Colonic mucosa (tissue), 4 donors: ENCODE results near the gene MSMO1. TPM values are rescaled to one million over a fixed set of nuclear protein-coding genes. Genes with fewer than 3 reads are reported as not detected.

Experiments used
- DNase-seq: peaks from one replicate; pipeline ENCODE4 v3.0.0-alpha.2; 2020
- H3K27ac ChIP-seq: fragments of 200-600 bp; one replicate; pipeline ENCODE4 v1.8.0; 2021
- H3K27me3 ChIP-seq: fragments of 200-600 bp; one replicate; pipeline ENCODE4 v1.8.0; 2021
- H3K36me3 ChIP-seq: fragments of 200-600 bp; one replicate; pipeline ENCODE4 v1.8.0; 2021
- H3K4me1 ChIP-seq: fragments of 200-600 bp; one replicate; pipeline ENCODE4 v1.8.0; 2021; ENCODE audit warnings: mild to moderate bottlenecking
- H3K4me3 ChIP-seq: fragments of 200-600 bp; one replicate; pipeline ENCODE4 v1.8.0; 2021
- H3K9ac ChIP-seq, 2 donors: one replicate each; pipeline ENCODE4 v1.7.0; 2013; ENCODE audit warnings: control low read depth in 2 of 2, low read depth in 2 of 2, low read length in 2 of 2
- H3K9me3 ChIP-seq: fragments of 200-600 bp; one replicate; pipeline ENCODE4 v1.8.0; 2021
- intact Hi-C: fragments of 100-400 bp; cut with DNase I; formaldehyde crosslinking; loops from one replicate; pipeline ENCODE4 v1.14.1; 2022
- microRNA-seq: library from miRNA; unstranded; fragments of <30 nt; microRNA quantifications from one replicate; pipeline ENCODE4, GENCODE V29; 2019
- total RNA-seq, 2 donors: library from RNA; stranded (reverse); fragmentation: NEBNext Ultra II Directional in 1 of 2; extraction: Animal tissue kit (Norgen Biotek cat#: 25700) in 1 of 2; gene quantifications; one replicate each; pipeline ENCODE4 v1.2.1, GENCODE V29; 2021
- TF ChIP-seq, protein P1 (sequence below): fragments of 200-600 bp; IDR thresholded peaks from one replicate; pipeline ENCODE4 v1.8.0; 2022; ENCODE audit warnings: antibody characterized with exemption, mild to moderate bottlenecking
- donor health status: healthy.
- donor health status: DM: no; HTN: no; CAD: no.
- donor health status: DM: no; HTN: no; CAD: no.

The MSMO1 gene
- total RNA-seq, 2 donors from 2014 or later = 51.7 to 290 TPM

DNA sequence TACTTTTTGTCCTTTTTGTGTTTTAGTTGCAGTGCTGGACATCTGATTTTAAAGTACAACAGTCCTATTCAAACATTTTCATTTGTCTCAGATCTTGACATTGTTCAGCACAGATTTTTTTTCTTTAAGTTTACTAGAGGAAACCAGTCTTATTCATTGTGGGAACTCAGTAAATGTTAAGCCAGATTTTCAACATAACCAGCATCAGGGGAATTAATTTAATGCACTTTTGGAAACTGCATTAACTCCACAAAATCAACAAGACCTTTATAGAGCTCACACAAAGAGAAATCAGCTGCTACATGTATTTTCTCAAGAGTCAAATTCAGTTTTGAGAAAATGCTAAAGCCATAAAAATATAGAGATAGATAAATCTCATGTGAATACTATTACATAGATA, 61.3 kb downstream of the MSMO1 start:
- TF ChIP-seq, protein P1, sequence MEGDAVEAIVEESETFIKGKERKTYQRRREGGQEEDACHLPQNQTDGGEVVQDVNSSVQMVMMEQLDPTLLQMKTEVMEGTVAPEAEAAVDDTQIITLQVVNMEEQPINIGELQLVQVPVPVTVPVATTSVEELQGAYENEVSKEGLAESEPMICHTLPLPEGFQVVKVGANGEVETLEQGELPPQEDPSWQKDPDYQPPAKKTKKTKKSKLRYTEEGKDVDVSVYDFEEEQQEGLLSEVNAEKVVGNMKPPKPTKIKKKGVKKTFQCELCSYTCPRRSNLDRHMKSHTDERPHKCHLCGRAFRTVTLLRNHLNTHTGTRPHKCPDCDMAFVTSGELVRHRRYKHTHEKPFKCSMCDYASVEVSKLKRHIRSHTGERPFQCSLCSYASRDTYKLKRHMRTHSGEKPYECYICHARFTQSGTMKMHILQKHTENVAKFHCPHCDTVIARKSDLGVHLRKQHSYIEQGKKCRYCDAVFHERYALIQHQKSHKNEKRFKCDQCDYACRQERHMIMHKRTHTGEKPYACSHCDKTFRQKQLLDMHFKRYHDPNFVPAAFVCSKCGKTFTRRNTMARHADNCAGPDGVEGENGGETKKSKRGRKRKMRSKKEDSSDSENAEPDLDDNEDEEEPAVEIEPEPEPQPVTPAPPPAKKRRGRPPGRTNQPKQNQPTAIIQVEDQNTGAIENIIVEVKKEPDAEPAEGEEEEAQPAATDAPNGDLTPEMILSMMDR = no peak
- intact Hi-C loops = no loop called here

More for the DNA sequence above, 61.3 kb downstream of the MSMO1 start:
- H3K36me3 ChIP-seq = no peaks in the 10 kb centered on the region
- no peak overlapping the region for H3K9ac ChIP-seq
- no peak overlapping the region for H3K4me3 ChIP-seq
- no peaks in the 10 kb centered on the region for H3K27me3 ChIP-seq
- no peaks in the 10 kb centered on the region for H3K4me1 ChIP-seq
- H3K9me3 ChIP-seq = no peaks in the 10 kb centered on the region
- no peak overlapping the region for H3K27ac ChIP-seq
- DNase-seq = no peak

Small RNA genes within 50 kb of the gene (microRNA-seq; reads per million reads assigned to microRNA genes)
- not detected for gene MIR578

Other genes starting within 250 kb of the MSMO1 start
- 10 to 100 TPM; 12.5 to 16.0 TPM for gene TMEM192, start 214.8 kb upstream of the MSMO1 start, total RNA-seq
- gene KLHL2, start 120.1 kb upstream of the MSMO1 start, total RNA-seq = 10 to 100 TPM in 1 of 2 donors, 1 to 10 TPM in 1; 8.6 to 11.1 TPM
- 10 to 100 TPM; 13.8 to 49.6 TPM for gene CPE, start 51.3 kb downstream of the MSMO1 start, total RNA-seq